ENCODE measurements around the gene GBX1. TPM values are rescaled to one million over a fixed set of nuclear protein-coding genes. Genes with fewer than 3 reads are reported as not detected.

Gene GBX1
- total RNA-seq, 3 donors from 2014 or later (not counting 1 experiment from before 2014, with no cell fraction given), result not detected

DNA sequence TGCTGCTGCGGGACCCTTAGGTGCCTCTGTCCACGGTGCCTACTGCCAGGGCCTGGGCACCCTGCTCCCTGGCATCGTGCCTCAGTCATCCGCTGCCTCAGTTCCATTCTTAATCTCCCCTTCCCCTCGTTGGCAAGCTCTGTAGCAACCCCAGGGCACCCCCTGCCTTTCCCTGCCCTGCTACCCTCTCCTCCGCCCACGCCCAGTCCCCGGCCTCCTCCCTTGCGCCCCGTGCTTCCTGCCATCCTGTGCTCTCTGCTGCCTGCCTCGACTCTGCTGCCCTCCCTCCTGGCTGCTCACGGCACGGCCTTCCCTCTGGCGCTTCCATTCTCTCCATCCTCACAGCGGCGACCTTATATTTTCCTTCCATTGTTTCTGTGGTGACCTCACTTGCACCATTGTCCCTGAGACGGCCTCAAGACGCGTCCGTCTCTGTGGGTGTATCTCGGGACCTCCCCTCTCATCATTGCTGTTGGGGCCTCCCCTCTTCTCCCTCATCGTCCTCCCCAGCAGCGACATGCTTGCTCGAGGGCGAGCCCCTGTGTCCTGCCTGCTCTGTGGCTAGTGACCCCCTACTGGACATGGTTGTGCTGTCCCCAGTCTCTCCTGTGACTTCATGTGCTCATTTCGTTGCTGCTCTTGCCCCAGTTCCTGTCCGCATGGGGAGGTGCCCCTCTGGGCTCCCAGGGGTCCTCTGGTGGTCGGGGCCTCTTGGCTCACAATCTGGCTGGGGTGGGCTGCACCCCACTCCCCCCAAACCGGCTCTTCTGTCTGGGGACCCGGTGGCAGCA is 45.9 kb downstream of the GBX1 start:
- H3K4me1 Mint-ChIP-seq, result peaks cover 0 to 10% of the 10 kb centered on the region in 2 donors
- Histone ChIP-seq H3K36me3 (ENCODE audit: control insufficient read depth, insufficient read depth, low read length) (peaks cover 12% of the 10 kb centered on the region), H3K27ac (ENCODE audit: low read length) (no peak overlapping the region), H3K4me3 (ENCODE audit: low read length) (no peak overlapping the region), H3K9me3 (ENCODE audit: control insufficient read depth, insufficient read depth, low read length) (no peaks in the 10 kb centered on the region), H3K4me1 (ENCODE audit: control insufficient read depth, insufficient read depth, low read length) (no peaks in the 10 kb centered on the region), H3K27me3 (ENCODE audit: control insufficient read depth, insufficient read depth, low read length) (no peaks in the 10 kb centered on the region)
- no peak for DNase-seq
- TF ChIP-seq, protein P1, sequence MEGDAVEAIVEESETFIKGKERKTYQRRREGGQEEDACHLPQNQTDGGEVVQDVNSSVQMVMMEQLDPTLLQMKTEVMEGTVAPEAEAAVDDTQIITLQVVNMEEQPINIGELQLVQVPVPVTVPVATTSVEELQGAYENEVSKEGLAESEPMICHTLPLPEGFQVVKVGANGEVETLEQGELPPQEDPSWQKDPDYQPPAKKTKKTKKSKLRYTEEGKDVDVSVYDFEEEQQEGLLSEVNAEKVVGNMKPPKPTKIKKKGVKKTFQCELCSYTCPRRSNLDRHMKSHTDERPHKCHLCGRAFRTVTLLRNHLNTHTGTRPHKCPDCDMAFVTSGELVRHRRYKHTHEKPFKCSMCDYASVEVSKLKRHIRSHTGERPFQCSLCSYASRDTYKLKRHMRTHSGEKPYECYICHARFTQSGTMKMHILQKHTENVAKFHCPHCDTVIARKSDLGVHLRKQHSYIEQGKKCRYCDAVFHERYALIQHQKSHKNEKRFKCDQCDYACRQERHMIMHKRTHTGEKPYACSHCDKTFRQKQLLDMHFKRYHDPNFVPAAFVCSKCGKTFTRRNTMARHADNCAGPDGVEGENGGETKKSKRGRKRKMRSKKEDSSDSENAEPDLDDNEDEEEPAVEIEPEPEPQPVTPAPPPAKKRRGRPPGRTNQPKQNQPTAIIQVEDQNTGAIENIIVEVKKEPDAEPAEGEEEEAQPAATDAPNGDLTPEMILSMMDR (IDR thresholded peaks at IDR 0.05), result no peak
- no peak overlapping the region for H3K4me3 Mint-ChIP-seq
- H3K36me3 Mint-ChIP-seq, result no peaks in the 10 kb centered on the region
- intact Hi-C loops (cut with micrococcal nuclease), result no loop called here
- H3K27me3 Mint-ChIP-seq (ENCODE audit: low read depth in 2 of 2), result no peaks in the 10 kb centered on the region
- 88% methylated on average over 30 of the region's 30 CpGs for WGBS (ENCODE audit: insufficient coverage)
- no peak overlapping the region for H3K27ac Mint-ChIP-seq
- no peaks in the 10 kb centered on the region for H3K9me3 Mint-ChIP-seq
- ATAC-seq, result no peak

GRCh38 chr7:151120896-151121295 is 46.6 kb downstream of the GBX1 start:
- no peaks in the 10 kb centered on the region for H3K36me3 Mint-ChIP-seq
- H3K27me3 Mint-ChIP-seq (ENCODE audit: low read depth in 2 of 2), result no peaks in the 10 kb centered on the region
- H3K36me3 ChIP-seq (ENCODE audit: control insufficient read depth, insufficient read depth, low read length), result peaks cover 12% of the 10 kb centered on the region
- H3K27me3 ChIP-seq (ENCODE audit: control insufficient read depth, insufficient read depth, low read length), result no peaks in the 10 kb centered on the region
- H3K27ac ChIP-seq (ENCODE audit: low read length), result no peak overlapping the region
- no peak for DNase-seq
- H3K9me3 Mint-ChIP-seq, result no peaks in the 10 kb centered on the region
- H3K4me1 Mint-ChIP-seq, result peaks cover 0 to 10% of the 10 kb centered on the region in 2 donors
- intact Hi-C loops (cut with micrococcal nuclease), result no loop called here
- no peak overlapping the region for H3K27ac Mint-ChIP-seq
- ATAC-seq, result no peak
- 93% methylated on average over 22 of the region's 22 CpGs for WGBS (ENCODE audit: insufficient coverage)
- H3K4me3 Mint-ChIP-seq, result no peak overlapping the region
- no peak overlapping the region for H3K4me3 ChIP-seq (ENCODE audit: low read length)
- no peaks in the 10 kb centered on the region for H3K9me3 ChIP-seq (ENCODE audit: control insufficient read depth, insufficient read depth, low read length)
- TF ChIP-seq, protein P1 (IDR thresholded peaks at IDR 0.05), result no peak
- H3K4me1 ChIP-seq (ENCODE audit: control insufficient read depth, insufficient read depth, low read length), result no peaks in the 10 kb centered on the region

GRCh38 chr7:151119902-151120301 is 47.6 kb downstream of the GBX1 start:
- WGBS (ENCODE audit: insufficient coverage), result 95% methylated on average over 27 of the region's 27 CpGs
- TF ChIP-seq, protein P1 (IDR thresholded peaks at IDR 0.05), result no peak
- no peak overlapping the region for H3K4me3 ChIP-seq (ENCODE audit: low read length)
- Mint-ChIP-seq H3K4me1 (peaks cover 0 to 10% of the 10 kb centered on the region in 2 donors), H3K27me3 (ENCODE audit: low read depth in 2 of 2) (no peaks in the 10 kb centered on the region), H3K4me3 (no peak overlapping the region), H3K27ac (no peak overlapping the region), H3K36me3 (no peaks in the 10 kb centered on the region), H3K9me3 (no peaks in the 10 kb centered on the region)
- no peaks in the 10 kb centered on the region for H3K27me3 ChIP-seq (ENCODE audit: control insufficient read depth, insufficient read depth, low read length)
- peaks cover 3% of the 10 kb centered on the region for H3K4me1 ChIP-seq (ENCODE audit: control insufficient read depth, insufficient read depth, low read length)
- no peaks in the 10 kb centered on the region for H3K9me3 ChIP-seq (ENCODE audit: control insufficient read depth, insufficient read depth, low read length)
- no peak for DNase-seq
- H3K36me3 ChIP-seq (ENCODE audit: control insufficient read depth, insufficient read depth, low read length), result peaks cover 11% of the 10 kb centered on the region
- intact Hi-C loops (cut with micrococcal nuclease), result no loop called here
- no peak for ATAC-seq
- no peak overlapping the region for H3K27ac ChIP-seq (ENCODE audit: low read length)

GRCh38 chr7:151119055-151119415 is 48.5 kb downstream of the GBX1 start:
- peaks cover 3% of the 10 kb centered on the region for H3K4me1 ChIP-seq (ENCODE audit: control insufficient read depth, insufficient read depth, low read length)
- H3K27me3 ChIP-seq (ENCODE audit: control insufficient read depth, insufficient read depth, low read length), result no peaks in the 10 kb centered on the region
- intact Hi-C loops (cut with micrococcal nuclease), result no loop called here
- Mint-ChIP-seq H3K27ac (no peak overlapping the region), H3K27me3 (ENCODE audit: low read depth in 2 of 2) (no peaks in the 10 kb centered on the region), H3K4me3 (no peak overlapping the region), H3K4me1 (peaks cover 0 to 10% of the 10 kb centered on the region in 2 donors), H3K9me3 (no peaks in the 10 kb centered on the region), H3K36me3 (no peaks in the 10 kb centered on the region)
- no peak overlapping the region for H3K27ac ChIP-seq (ENCODE audit: low read length)
- no peak overlapping the region for H3K4me3 ChIP-seq (ENCODE audit: low read length)
- DNase-seq, result no peak
- 96% methylated on average over 13 of the region's 13 CpGs for WGBS (ENCODE audit: insufficient coverage)
- H3K9me3 ChIP-seq (ENCODE audit: control insufficient read depth, insufficient read depth, low read length), result no peaks in the 10 kb centered on the region
- no peak for ATAC-seq
- H3K36me3 ChIP-seq (ENCODE audit: control insufficient read depth, insufficient read depth, low read length), result peaks cover 10% of the 10 kb centered on the region
- TF ChIP-seq, protein P1 (IDR thresholded peaks at IDR 0.05), result no peak
